Measurements from ENCODE around the gene WDR82. TPM values are rescaled to one million over a fixed set of nuclear protein-coding genes. Genes with fewer than 3 reads are reported as not detected.
"Not testable (repeated sequence)": the region's sequence is repeated elsewhere in the genome, so short reads cannot be mapped to it uniquely, and the experiment has no call there.

WDR82 gene
- total RNA-seq, 1 donor from 2014 or later, result 69.7 TPM

- intact Hi-C loops (cut with DNase I), result no loop called here
- peak; percentile 57 for DNase-seq (ENCODE audit: low spot score)
These were observed 12.4 kb upstream of the WDR82 start for GRCh38 chr3:52290596-52291507.

GRCh38 chr3:52289747-52290595 lies 11.5 kb upstream of the WDR82 start:
- intact Hi-C loops (cut with DNase I), result loop anchor here (5.0 kb wide), 1 partner anchor 117 kb away; no protein-coding TSS in a partner anchor

GRCh38 chr3:52289338-52289746 lies 10.9 kb upstream of the WDR82 start:
- DNase-seq (ENCODE audit: low spot score), result peak; percentile 26
- intact Hi-C loops (cut with DNase I), result loop anchor here (5.0 kb wide), 1 partner anchor 118 kb away; no protein-coding TSS in a partner anchor

More at GRCh38 chr3:52289747-52290595, 11.5 kb upstream of the WDR82 start:
- DNase-seq (ENCODE audit: low spot score), result peak; percentile 67

- intact Hi-C loops (cut with DNase I), result loop anchor here (5.0 kb wide), 1 partner anchor 119 kb away; no protein-coding TSS in a partner anchor
- no peak for DNase-seq (ENCODE audit: low spot score)
These were observed 10.2 kb upstream of the WDR82 start for GRCh38 chr3:52288674-52289073.

GRCh38 chr3:52286777-52287110 lies 8.3 kb upstream of the WDR82 start:
- intact Hi-C loops (cut with DNase I), result loop anchor here (5.0 kb wide), 1 partner anchor 121 kb away; no protein-coding TSS in a partner anchor
- no peak for DNase-seq (ENCODE audit: low spot score)

- DNase-seq (ENCODE audit: low spot score); intact Hi-C loops (cut with DNase I): not testable (repeated sequence)
These were observed 5.6 kb upstream of the WDR82 start for GRCh38 chr3:52284051-52284450.

GRCh38 chr3:52283306-52283705 lies 4.9 kb upstream of the WDR82 start:
- no peak for DNase-seq (ENCODE audit: low spot score)
- intact Hi-C loops (cut with DNase I), result no loop called here

GRCh38 chr3:52281981-52282801 lies 3.7 kb upstream of the WDR82 start:
- intact Hi-C loops (cut with DNase I), result no loop called here
- no peak for DNase-seq (ENCODE audit: low spot score)

GRCh38 chr3:52280050-52280461 lies 1.6 kb upstream of the WDR82 start:
- intact Hi-C loops (cut with DNase I), result no loop called here

GRCh38 chr3:52279596-52279995 lies 1.1 kb upstream of the WDR82 start:
- DNase-seq (ENCODE audit: low spot score), result no peak
- intact Hi-C loops (cut with DNase I), result loop anchor here (2.0 kb wide), 1 partner anchor 45 kb away; no protein-coding TSS in a partner anchor

More at GRCh38 chr3:52280050-52280461, 1.6 kb upstream of the WDR82 start:
- no peak for DNase-seq (ENCODE audit: low spot score)

- peak; percentile 86 for DNase-seq (ENCODE audit: low spot score)
- intact Hi-C loops (cut with DNase I), result loop anchor here (2.0 kb wide), 1 partner anchor 43 kb away; no protein-coding TSS in a partner anchor
These were observed 408 bp downstream of the WDR82 start for GRCh38 chr3:52277972-52278509.

- intact Hi-C loops (cut with DNase I), result no loop called here
- DNase-seq (ENCODE audit: low spot score), result peak; percentile 88
These were observed 1.1 kb downstream of the WDR82 start for GRCh38 chr3:52277071-52277964.

- intact Hi-C loops (cut with DNase I); DNase-seq (ENCODE audit: low spot score): not testable (repeated sequence)
These were observed 3.7 kb downstream of the WDR82 start for GRCh38 chr3:52274781-52275180.

GRCh38 chr3:52272831-52273230 lies 5.6 kb downstream of the WDR82 start:
- intact Hi-C loops (cut with DNase I), result no loop called here
- no peak for DNase-seq (ENCODE audit: low spot score)

- DNase-seq (ENCODE audit: low spot score); intact Hi-C loops (cut with DNase I): not testable (repeated sequence)
These were observed 6.3 kb downstream of the WDR82 start for GRCh38 chr3:52272172-52272571.

- DNase-seq (ENCODE audit: low spot score), result no peak
- intact Hi-C loops (cut with DNase I), result no loop called here
These were observed 8.1 kb downstream of the WDR82 start for GRCh38 chr3:52270252-52270754.

GRCh38 chr3:52269776-52270175 lies 8.7 kb downstream of the WDR82 start:
- intact Hi-C loops (cut with DNase I), result no loop called here
- no peak for DNase-seq (ENCODE audit: low spot score)

- DNase-seq (ENCODE audit: low spot score), result no peak
- intact Hi-C loops (cut with DNase I), result no loop called here
These were observed 10.4 kb downstream of the WDR82 start for GRCh38 chr3:52268036-52268435.

All from cardiac septum (tissue), 1 donor.